ENCODE results near the gene ORC5. TPM values are rescaled to one million over a fixed set of nuclear protein-coding genes. Genes with fewer than 3 reads are reported as not detected.

Gene ORC5
- total RNA-seq, 1 experiment from 2014 or later: 21.0 TPM

DNA sequence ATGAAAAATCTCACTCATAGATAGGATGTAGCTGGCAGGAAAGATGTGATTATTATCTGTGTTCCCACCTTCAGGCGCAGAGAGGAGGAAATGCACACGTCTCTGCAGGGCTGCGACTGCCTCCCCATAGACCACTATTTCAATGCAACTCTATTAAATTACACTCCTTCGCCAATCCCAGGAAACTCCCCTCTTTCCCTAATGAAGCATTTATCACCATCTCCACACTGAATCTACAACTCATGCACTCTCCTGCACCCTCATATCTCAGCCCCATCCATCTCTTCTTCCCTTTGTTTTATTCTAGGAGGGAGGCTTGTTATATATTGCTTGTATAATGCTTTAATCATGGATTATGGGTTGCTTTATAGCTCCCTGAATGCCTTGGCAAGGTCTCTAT lies 116.6 kb downstream of the ORC5 start:
- Mint-ChIP-seq H3K27me3 (ENCODE audit: low read depth) (no peaks in the 10 kb centered on the region; the same call in 1 of the 2 replicates), H3K27ac (no peak overlapping the region), H3K4me3 (no peak overlapping the region), H3K9me3 (no peaks in the 10 kb centered on the region), H3K4me1 (no peaks in the 10 kb centered on the region), H3K36me3 (no peaks in the 10 kb centered on the region)
- DNase-seq (ENCODE audit: low spot score) (no peak), ATAC-seq (no peak)
- ChIA-PET CTCF (no interaction called here), POLR2A (no interaction called here)
- TF ChIP-seq, protein P1, sequence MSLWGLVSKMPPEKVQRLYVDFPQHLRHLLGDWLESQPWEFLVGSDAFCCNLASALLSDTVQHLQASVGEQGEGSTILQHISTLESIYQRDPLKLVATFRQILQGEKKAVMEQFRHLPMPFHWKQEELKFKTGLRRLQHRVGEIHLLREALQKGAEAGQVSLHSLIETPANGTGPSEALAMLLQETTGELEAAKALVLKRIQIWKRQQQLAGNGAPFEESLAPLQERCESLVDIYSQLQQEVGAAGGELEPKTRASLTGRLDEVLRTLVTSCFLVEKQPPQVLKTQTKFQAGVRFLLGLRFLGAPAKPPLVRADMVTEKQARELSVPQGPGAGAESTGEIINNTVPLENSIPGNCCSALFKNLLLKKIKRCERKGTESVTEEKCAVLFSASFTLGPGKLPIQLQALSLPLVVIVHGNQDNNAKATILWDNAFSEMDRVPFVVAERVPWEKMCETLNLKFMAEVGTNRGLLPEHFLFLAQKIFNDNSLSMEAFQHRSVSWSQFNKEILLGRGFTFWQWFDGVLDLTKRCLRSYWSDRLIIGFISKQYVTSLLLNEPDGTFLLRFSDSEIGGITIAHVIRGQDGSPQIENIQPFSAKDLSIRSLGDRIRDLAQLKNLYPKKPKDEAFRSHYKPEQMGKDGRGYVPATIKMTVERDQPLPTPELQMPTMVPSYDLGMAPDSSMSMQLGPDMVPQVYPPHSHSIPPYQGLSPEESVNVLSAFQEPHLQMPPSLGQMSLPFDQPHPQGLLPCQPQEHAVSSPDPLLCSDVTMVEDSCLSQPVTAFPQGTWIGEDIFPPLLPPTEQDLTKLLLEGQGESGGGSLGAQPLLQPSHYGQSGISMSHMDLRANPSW (CRISPR knock-in tag; conservative IDR thresholded peaks at IDR 0.05; ENCODE audit: low read depth): no peak
- no peak for TF ChIP-seq OVOL2 (CRISPR knock-in tag; IDR thresholded peaks at IDR 0.05; ENCODE audit: borderline replicate concordance)
- TF ChIP-seq FOXP1 (CRISPR knock-in tag; IDR thresholded peaks at IDR 0.05; ENCODE audit: borderline replicate concordance): no peak
- TF ChIP-seq, protein P2, sequence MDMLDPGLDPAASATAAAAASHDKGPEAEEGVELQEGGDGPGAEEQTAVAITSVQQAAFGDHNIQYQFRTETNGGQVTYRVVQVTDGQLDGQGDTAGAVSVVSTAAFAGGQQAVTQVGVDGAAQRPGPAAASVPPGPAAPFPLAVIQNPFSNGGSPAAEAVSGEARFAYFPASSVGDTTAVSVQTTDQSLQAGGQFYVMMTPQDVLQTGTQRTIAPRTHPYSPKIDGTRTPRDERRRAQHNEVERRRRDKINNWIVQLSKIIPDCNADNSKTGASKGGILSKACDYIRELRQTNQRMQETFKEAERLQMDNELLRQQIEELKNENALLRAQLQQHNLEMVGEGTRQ (CRISPR knock-in tag; IDR thresholded peaks at IDR 0.05): no peak
- TF ChIP-seq NFATC4 (CRISPR knock-in tag; IDR thresholded peaks at IDR 0.05): no peak
- TF ChIP-seq, protein P3, sequence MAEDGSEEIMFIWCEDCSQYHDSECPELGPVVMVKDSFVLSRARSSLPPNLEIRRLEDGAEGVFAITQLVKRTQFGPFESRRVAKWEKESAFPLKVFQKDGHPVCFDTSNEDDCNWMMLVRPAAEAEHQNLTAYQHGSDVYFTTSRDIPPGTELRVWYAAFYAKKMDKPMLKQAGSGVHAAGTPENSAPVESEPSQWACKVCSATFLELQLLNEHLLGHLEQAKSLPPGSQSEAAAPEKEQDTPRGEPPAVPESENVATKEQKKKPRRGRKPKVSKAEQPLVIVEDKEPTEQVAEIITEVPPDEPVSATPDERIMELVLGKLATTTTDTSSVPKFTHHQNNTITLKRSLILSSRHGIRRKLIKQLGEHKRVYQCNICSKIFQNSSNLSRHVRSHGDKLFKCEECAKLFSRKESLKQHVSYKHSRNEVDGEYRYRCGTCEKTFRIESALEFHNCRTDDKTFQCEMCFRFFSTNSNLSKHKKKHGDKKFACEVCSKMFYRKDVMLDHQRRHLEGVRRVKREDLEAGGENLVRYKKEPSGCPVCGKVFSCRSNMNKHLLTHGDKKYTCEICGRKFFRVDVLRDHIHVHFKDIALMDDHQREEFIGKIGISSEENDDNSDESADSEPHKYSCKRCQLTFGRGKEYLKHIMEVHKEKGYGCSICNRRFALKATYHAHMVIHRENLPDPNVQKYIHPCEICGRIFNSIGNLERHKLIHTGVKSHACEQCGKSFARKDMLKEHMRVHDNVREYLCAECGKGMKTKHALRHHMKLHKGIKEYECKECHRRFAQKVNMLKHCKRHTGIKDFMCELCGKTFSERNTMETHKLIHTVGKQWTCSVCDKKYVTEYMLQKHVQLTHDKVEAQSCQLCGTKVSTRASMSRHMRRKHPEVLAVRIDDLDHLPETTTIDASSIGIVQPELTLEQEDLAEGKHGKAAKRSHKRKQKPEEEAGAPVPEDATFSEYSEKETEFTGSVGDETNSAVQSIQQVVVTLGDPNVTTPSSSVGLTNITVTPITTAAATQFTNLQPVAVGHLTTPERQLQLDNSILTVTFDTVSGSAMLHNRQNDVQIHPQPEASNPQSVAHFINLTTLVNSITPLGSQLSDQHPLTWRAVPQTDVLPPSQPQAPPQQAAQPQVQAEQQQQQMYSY (CRISPR knock-in tag; IDR thresholded peaks at IDR 0.05): no peak
- TF ChIP-seq ZNF121 (CRISPR knock-in tag; IDR thresholded peaks at IDR 0.05): no peak

DNA sequence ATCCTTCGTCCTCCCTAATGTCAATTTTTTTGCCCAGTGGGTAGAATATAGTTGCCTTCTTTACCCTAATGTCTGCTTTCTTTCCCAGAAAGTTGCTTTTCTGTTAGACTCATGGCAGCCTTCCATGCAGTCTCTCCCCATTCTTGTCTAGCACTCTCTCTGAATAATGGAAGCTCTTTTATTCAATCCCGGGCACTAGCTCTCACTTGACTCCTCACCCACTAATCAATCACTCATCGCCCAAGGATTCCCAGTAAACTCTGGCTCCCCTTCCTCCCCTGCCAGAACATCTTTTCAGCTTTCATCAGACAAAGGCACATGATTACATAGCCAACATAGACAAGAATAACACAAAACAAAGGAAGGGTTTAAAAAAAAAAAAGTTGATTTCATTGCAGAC lies 118.2 kb downstream of the ORC5 start:
- H3K27ac Mint-ChIP-seq: no peak overlapping the region
- ChIA-PET POLR2A (no interaction called here), CTCF (no interaction called here)
- no peak for ATAC-seq
- no peaks in the 10 kb centered on the region for H3K4me1 Mint-ChIP-seq
- DNase-seq (ENCODE audit: low spot score): no peak
- no peak for TF ChIP-seq NFATC4 (CRISPR knock-in tag; IDR thresholded peaks at IDR 0.05)
- TF ChIP-seq, protein P4, sequence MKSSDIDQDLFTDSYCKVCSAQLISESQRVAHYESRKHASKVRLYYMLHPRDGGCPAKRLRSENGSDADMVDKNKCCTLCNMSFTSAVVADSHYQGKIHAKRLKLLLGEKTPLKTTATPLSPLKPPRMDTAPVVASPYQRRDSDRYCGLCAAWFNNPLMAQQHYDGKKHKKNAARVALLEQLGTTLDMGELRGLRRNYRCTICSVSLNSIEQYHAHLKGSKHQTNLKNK (CRISPR knock-in tag; IDR thresholded peaks at IDR 0.05): no peak
- no peaks in the 10 kb centered on the region for H3K36me3 Mint-ChIP-seq
- H3K27me3 Mint-ChIP-seq (ENCODE audit: low read depth): no peaks in the 10 kb centered on the region; the same call in 1 of the 2 replicates
- peaks cover 11% of the 10 kb centered on the region for H3K9me3 Mint-ChIP-seq
- H3K4me3 Mint-ChIP-seq: no peak overlapping the region

DNA sequence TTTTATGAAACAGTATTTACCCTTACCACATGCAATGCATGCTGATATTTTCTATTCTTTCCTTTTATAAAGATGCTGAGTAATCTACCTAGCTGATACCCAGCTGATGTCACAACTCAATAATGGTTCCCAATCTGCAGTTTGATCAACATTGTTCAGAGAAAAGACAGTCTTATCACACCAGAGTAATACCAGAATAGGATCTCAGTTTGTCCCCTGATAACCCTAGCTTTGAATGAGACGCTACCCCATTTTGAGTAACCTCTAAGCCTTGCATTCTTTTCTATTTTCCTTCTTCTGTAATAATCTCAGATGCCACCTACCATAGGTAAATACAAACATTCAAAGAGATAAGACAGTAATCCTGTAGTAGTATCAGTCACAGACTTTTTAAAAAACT lies 118.8 kb downstream of the ORC5 start:
- H3K9me3 Mint-ChIP-seq: peaks cover 15% of the 10 kb centered on the region
- ATAC-seq (no peak), DNase-seq (ENCODE audit: low spot score) (no peak)
- H3K27ac Mint-ChIP-seq: no peak overlapping the region
- H3K36me3 Mint-ChIP-seq: 0 out of 2 replicates have a peak, but pooled peaks cover 2% of the 10 kb centered on the region
- CTCF ChIA-PET: no interaction called here
- no peak overlapping the region for H3K4me3 Mint-ChIP-seq
- H3K4me1 Mint-ChIP-seq: no peaks in the 10 kb centered on the region
- H3K27me3 Mint-ChIP-seq (ENCODE audit: low read depth): no peaks in the 10 kb centered on the region; the same call in 1 of the 2 replicates
- POLR2A ChIA-PET: interaction anchor here (0.5 kb wide), 1 partner anchor 152 kb away, joined by 3 read pairs; no protein-coding TSS in a partner anchor
- TF ChIP-seq, protein P5, sequence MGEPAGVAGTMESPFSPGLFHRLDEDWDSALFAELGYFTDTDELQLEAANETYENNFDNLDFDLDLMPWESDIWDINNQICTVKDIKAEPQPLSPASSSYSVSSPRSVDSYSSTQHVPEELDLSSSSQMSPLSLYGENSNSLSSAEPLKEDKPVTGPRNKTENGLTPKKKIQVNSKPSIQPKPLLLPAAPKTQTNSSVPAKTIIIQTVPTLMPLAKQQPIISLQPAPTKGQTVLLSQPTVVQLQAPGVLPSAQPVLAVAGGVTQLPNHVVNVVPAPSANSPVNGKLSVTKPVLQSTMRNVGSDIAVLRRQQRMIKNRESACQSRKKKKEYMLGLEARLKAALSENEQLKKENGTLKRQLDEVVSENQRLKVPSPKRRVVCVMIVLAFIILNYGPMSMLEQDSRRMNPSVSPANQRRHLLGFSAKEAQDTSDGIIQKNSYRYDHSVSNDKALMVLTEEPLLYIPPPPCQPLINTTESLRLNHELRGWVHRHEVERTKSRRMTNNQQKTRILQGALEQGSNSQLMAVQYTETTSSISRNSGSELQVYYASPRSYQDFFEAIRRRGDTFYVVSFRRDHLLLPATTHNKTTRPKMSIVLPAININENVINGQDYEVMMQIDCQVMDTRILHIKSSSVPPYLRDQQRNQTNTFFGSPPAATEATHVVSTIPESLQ (CRISPR knock-in tag; IDR thresholded peaks at IDR 0.05): no peak
- TF ChIP-seq HMGA2 (CRISPR knock-in tag; IDR thresholded peaks at IDR 0.05) (no peak), MYBL2 (CRISPR knock-in tag; IDR thresholded peaks at IDR 0.05) (no peak), ZNF423 (CRISPR knock-in tag; IDR thresholded peaks at IDR 0.05) (no peak), SOX15 (CRISPR knock-in tag; IDR thresholded peaks at IDR 0.05) (no peak), GABPB1 (CRISPR knock-in tag; IDR thresholded peaks at IDR 0.05) (no peak), GTF2I (CRISPR knock-in tag; conservative IDR thresholded peaks at IDR 0.05) (no peak), ATF1 (CRISPR knock-in tag; IDR thresholded peaks at IDR 0.05) (no peak)
- TF ChIP-seq, protein P6, sequence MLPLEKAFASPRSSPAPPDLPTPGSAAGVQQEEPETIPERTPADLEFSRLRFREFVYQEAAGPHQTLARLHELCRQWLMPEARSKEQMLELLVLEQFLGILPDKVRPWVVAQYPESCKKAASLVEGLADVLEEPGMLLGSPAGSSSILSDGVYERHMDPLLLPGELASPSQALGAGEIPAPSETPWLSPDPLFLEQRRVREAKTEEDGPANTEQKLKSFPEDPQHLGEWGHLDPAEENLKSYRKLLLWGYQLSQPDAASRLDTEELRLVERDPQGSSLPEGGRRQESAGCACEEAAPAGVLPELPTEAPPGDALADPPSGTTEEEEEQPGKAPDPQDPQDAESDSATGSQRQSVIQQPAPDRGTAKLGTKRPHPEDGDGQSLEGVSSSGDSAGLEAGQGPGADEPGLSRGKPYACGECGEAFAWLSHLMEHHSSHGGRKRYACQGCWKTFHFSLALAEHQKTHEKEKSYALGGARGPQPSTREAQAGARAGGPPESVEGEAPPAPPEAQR (CRISPR knock-in tag; IDR thresholded peaks at IDR 0.05): no peak
- TF ChIP-seq, protein P7, sequence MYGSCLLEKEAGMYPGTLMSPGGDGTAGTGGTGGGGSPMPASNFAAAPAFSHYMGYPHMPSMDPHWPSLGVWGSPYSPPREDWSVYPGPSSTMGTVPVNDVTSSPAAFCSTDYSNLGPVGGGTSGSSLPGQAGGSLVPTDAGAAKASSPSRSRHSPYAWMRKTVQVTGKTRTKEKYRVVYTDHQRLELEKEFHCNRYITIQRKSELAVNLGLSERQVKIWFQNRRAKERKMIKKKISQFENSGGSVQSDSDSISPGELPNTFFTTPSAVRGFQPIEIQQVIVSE (CRISPR knock-in tag; IDR thresholded peaks at IDR 0.05; ENCODE audit: borderline replicate concordance): no peak
- TF ChIP-seq, protein P8, sequence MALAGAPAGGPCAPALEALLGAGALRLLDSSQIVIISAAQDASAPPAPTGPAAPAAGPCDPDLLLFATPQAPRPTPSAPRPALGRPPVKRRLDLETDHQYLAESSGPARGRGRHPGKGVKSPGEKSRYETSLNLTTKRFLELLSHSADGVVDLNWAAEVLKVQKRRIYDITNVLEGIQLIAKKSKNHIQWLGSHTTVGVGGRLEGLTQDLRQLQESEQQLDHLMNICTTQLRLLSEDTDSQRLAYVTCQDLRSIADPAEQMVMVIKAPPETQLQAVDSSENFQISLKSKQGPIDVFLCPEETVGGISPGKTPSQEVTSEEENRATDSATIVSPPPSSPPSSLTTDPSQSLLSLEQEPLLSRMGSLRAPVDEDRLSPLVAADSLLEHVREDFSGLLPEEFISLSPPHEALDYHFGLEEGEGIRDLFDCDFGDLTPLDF (CRISPR knock-in tag; IDR thresholded peaks at IDR 0.05): no peak

All from WTC11 (cell line).